SK-N-SH treated with all-trans-retinoic acid at 6 μM for 48 hours (cell line): ENCODE data around the gene SORCS2.

Source experiments
- ATAC-seq: fragments of 200-7000 bp; cut with Tn5 transposase; 3 replicates; pipeline ENCODE4 v1.9.1; 2020; ENCODE audit warnings: mild to moderate bottlenecking, moderate library complexity
- ARNTL ChIP-seq: fragments of 450-650 bp; formaldehyde crosslinking; IDR thresholded peaks from 2 replicates; pipeline ENCODE4 v1.5.0; 2020; ENCODE audit warnings: low read depth, mild to moderate bottlenecking, moderate library complexity, borderline replicate concordance
- CREB5 ChIP-seq: fragments of 250-450 bp; sonication (Bioruptor Pico); IDR thresholded peaks from 2 replicates; pipeline ENCODE4 v1.5.1; 2020; ENCODE audit warnings: low read depth, mild to moderate bottlenecking, moderate library complexity
- OSR1 ChIP-seq: fragments of 250-450 bp; sonication (Bioruptor Pico); IDR thresholded peaks from 2 replicates; pipeline ENCODE4 v1.8.0; 2022; ENCODE audit warnings: moderate library complexity, mild to moderate bottlenecking, inconsistent platforms
- PATZ1 ChIP-seq: fragments of 250-450 bp; sonication (Bioruptor Pico); IDR thresholded peaks from 2 replicates; pipeline ENCODE4 v1.8.0; 2020; ENCODE audit warnings: mild to moderate bottlenecking, moderate library complexity, borderline replicate concordance
- POU6F1 ChIP-seq: fragments of 250-450 bp; sonication (Bioruptor Pico); IDR thresholded peaks from 2 replicates; pipeline ENCODE4 v1.8.0; 2021; ENCODE audit warnings: low read depth, mild to moderate bottlenecking, moderate library complexity, borderline replicate concordance
- PPARA ChIP-seq: fragments of 250-450 bp; sonication (Bioruptor Pico); IDR thresholded peaks from 2 replicates; pipeline ENCODE4 v1.5.0; 2020; ENCODE audit warnings: mild to moderate bottlenecking, borderline replicate concordance
- TCF4 ChIP-seq: fragments of 250-450 bp; sonication (Bioruptor Pico); IDR thresholded peaks from 2 replicates; pipeline ENCODE4 v1.8.0; 2021; ENCODE audit warnings: mild to moderate bottlenecking, moderate library complexity, borderline replicate concordance
- TOX ChIP-seq: fragments of 250-450 bp; sonication (Bioruptor Pico); IDR thresholded peaks from 2 replicates; pipeline ENCODE4 v1.8.0; 2021; ENCODE audit warnings: mild to moderate bottlenecking, moderate library complexity, borderline replicate concordance
- ZC3H10 ChIP-seq: fragments of 250-450 bp; sonication (Bioruptor Pico); IDR thresholded peaks from 2 replicates; pipeline ENCODE4 v1.5.1; 2021; ENCODE audit warnings: mild to moderate bottlenecking, moderate library complexity
- ZFP3 ChIP-seq: fragments of 250-450 bp; sonication (Bioruptor Pico); IDR thresholded peaks from 2 replicates; pipeline ENCODE4 v1.5.0; 2020; ENCODE audit warnings: mild to moderate bottlenecking, moderate library complexity
- ZNF565 ChIP-seq: fragments of 450-650 bp; formaldehyde crosslinking; conservative IDR thresholded peaks from 2 replicates; pipeline ENCODE4 v1.5.0; 2020; ENCODE audit warnings: low read depth, mild to moderate bottlenecking, moderate library complexity
- TF ChIP-seq, protein P1 (sequence below): fragments of 250-450 bp; sonication (Bioruptor Pico); IDR thresholded peaks from 2 replicates; pipeline ENCODE4 v1.5.1; 2021; ENCODE audit warnings: mild to moderate bottlenecking, moderate library complexity

Gene SORCS2

GRCh38 chr4:7442574-7443162 lies 250.3 kb downstream of the SORCS2 start:
- ATAC-seq: no peak

DNA sequence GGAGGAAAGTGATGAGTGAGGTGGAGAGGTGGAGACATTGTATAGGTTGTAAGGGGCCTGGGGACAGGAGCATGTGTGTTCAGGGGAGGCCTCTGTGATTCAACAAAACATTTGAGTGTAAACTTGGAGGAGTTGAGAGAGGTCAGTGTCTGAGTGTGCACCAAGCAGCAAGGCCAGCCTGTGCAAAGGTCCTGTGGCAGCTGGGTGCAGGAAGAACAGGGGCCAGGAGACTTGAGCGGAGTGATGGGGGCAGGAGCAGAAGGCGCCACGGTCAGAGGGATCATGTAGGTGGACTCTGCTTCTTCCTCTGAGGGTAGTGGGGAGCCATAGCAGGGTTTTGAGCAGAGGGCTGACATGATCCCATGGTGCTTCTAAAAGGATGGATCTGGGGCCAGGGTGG lies 252.0 kb downstream of the SORCS2 start:
- no peak for TF ChIP-seq ARNTL (CRISPR knock-in tag)
- no peak for TF ChIP-seq POU6F1 (CRISPR knock-in tag)
- ATAC-seq: no peak

More at GRCh38 chr4:7442574-7443162, 250.3 kb downstream of the SORCS2 start:
- no peak for TF ChIP-seq ZC3H10 (CRISPR knock-in tag)
- no peak for TF ChIP-seq PPARA (CRISPR knock-in tag)

DNA sequence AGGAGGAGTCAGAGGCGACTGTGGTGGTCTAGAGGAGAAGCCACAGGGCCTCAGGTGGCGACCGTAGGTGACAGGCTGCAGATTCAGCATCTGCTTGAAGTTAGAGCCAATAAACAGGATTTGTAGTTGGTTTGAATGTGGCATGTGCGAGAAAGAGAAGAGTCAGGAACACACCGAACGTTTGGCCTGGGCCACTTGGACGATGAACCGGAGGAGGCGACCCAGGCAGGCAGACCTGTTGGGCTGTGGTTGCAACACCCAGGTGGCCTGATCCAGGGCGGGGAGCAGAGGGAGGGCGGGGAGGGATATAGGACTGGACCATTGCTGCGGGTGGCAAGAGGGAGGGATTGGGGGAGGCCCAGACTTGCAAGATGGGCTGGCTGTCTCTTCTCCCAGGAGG lies 252.4 kb downstream of the SORCS2 start:
- ATAC-seq: no peak
- TF ChIP-seq TCF4: no peak

DNA sequence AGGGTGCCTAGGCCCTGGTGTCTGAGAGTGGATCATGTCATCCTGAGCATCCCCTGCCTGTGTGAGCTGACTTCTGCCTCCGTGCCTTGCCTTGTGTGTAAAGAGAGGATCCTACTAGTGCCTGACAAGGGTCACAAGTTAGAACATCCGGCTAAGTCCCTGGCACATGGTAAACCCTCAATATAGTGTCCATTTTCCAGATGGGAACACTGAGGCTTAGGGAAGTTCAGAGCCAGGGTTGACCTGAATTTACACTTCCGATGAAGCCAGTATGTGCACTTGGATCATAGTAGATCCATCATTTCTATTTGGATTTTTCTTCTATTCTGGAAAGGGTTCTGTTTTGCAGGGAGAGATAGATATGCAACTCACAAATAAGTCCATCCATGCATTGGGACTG lies 254.9 kb downstream of the SORCS2 start:
- ATAC-seq: no peak

More for the DNA sequence above, 254.9 kb downstream of the SORCS2 start:
- TF ChIP-seq ZNF565 (CRISPR knock-in tag): no peak
- TF ChIP-seq ARNTL (CRISPR knock-in tag): no peak
- TF ChIP-seq PATZ1: no peak
- no peak for TF ChIP-seq CREB5
- TF ChIP-seq POU6F1 (CRISPR knock-in tag): no peak
- no peak for TF ChIP-seq PPARA (CRISPR knock-in tag)
- TF ChIP-seq ZFP3 (CRISPR knock-in tag): no peak
- no peak for TF ChIP-seq TCF4
- TF ChIP-seq TOX: no peak
- no peak for TF ChIP-seq OSR1 (CRISPR knock-in tag)
- TF ChIP-seq, protein P1, sequence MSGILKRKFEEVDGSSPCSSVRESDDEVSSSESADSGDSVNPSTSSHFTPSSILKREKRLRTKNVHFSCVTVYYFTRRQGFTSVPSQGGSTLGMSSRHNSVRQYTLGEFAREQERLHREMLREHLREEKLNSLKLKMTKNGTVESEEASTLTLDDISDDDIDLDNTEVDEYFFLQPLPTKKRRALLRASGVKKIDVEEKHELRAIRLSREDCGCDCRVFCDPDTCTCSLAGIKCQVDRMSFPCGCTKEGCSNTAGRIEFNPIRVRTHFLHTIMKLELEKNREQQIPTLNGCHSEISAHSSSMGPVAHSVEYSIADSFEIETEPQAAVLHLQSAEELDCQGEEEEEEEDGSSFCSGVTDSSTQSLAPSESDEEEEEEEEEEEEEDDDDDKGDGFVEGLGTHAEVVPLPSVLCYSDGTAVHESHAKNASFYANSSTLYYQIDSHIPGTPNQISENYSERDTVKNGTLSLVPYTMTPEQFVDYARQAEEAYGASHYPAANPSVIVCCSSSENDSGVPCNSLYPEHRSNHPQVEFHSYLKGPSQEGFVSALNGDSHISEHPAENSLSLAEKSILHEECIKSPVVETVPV (CRISPR knock-in tag): no peak
